HepG2 (cell line): Measurements from ENCODE around the gene CDC123. TPM values are rescaled to one million over a fixed set of nuclear protein-coding genes. Genes with fewer than 3 reads are reported as not detected.

Experiments
- ATAC-seq: fragments of 200-7000 bp; cut with Tn5 transposase; 3 replicates; pipeline ENCODE4 v1.9.1; 2020; ENCODE audit warnings: mild to moderate bottlenecking, moderate library complexity
- BruUV-seq: library from RNA; stranded (reverse); fragments of 400-500 nt; replicated peaks from 2 replicates; lab custom pipeline; 2021; lab: Mats Ljungman, UMichigan
- CTCF ChIA-PET: fragments of 300-600 bp; formaldehyde crosslinking; extraction: SDS; loops from one replicate; lab custom pipeline; 2021; ENCODE audit warnings: low total read pairs, inconsistent platforms, low intra/inter-chr PET ratio; lab: Yijun Ruan, JAX
- POLR2A ChIA-PET: fragments of 350-600 bp; sonication (Branson Sonifier 250); formaldehyde crosslinking; loops from one replicate; lab custom pipeline; 2020; ENCODE audit warnings: antibody characterized with exemption, inconsistent platforms; lab: Yijun Ruan, JAX
- DNase-seq: peaks from one replicate; pipeline ENCODE4 v3.0.0-alpha.2; 2015; ENCODE audit warnings: low spot score
- FAIRE-seq: peaks from 3 replicates; lab custom pipeline; 2011; peaks lifted over from hg19 to GRCh38; lab: Jason Lieb, UNC
- H2AFZ ChIP-seq: one replicate; pipeline ENCODE4 v1.6.1; 2011; ENCODE audit warnings: low read length, inconsistent platforms
- H3K27ac ChIP-seq: fragments of 300-600 bp; 3 replicates; pipeline ENCODE4 v1.8.0; 2011; ENCODE audit warnings: mixed run types, mild to moderate bottlenecking, mixed read lengths, low read length, inconsistent platforms; ENCODE audit not compliant: insufficient read depth; ENCODE audit errors: extremely low read length
- H3K27me3 ChIP-seq, 2 experiments: fragments of 200-600 bp in 1 of 2; 2 replicates in 1 of 2; 3 replicates in 1 of 2; pipeline versions ENCODE4 v1.6.0 to v1.8.0; 2011; ENCODE audit warnings: low read length in 2 of 2, mild to moderate bottlenecking in 2 of 2, moderate library complexity in 2 of 2, inconsistent platforms in 1 of 2; ENCODE audit not compliant: insufficient read depth in 2 of 2, control insufficient read depth in 1 of 2
- H3K36me3 ChIP-seq, 2 experiments: fragments of 200-600 bp in 1 of 2; replicated peaks in 1 of 2; 2 replicates in 1 of 2; 3 replicates in 1 of 2; pipeline versions ENCODE4 v1.5.1 to v1.8.0; 2011; ENCODE audit warnings: low read length in 2 of 2, inconsistent platforms in 1 of 2; ENCODE audit not compliant: insufficient read depth in 2 of 2, control insufficient read depth in 1 of 2
- H3K4me1 ChIP-seq: 2 replicates; pipeline ENCODE4 v1.5.1; 2012; ENCODE audit warnings: low read length, inconsistent platforms; ENCODE audit not compliant: insufficient read depth
- H3K4me2 ChIP-seq: 2 replicates; pipeline ENCODE4 v1.6.0; 2011; ENCODE audit warnings: low read depth, low read length, inconsistent platforms
- H3K4me3 ChIP-seq, 3 experiments: fragments of 200-600 bp in 1 of 3; sonication (generic), shearing (Covaris generic) in 1 of 3; replicated peaks in 1 of 3; 2 replicates each; pipeline ENCODE4 v1.5.1; 2011 to 2016; ENCODE audit warnings: low read length in 3 of 3, inconsistent platforms in 2 of 3, low read depth in 2 of 3, mild to moderate bottlenecking in 2 of 3, control low read depth in 1 of 3, mixed read lengths in 1 of 3; ENCODE audit not compliant: insufficient read depth in 1 of 3
- H3K79me2 ChIP-seq: one replicate; pipeline ENCODE4 v1.6.1; 2011; ENCODE audit warnings: low read length, inconsistent platforms; ENCODE audit not compliant: insufficient read depth
- H3K9ac ChIP-seq: 2 replicates; pipeline ENCODE4 v1.6.0; 2011; ENCODE audit warnings: mild to moderate bottlenecking, low read depth, low read length, inconsistent platforms; ENCODE audit not compliant: insufficient read depth
- H3K9me3 ChIP-seq: 2 replicates; pipeline ENCODE4 v1.5.1; 2012; ENCODE audit warnings: mild to moderate bottlenecking, low read length
- H4K20me1 ChIP-seq: 2 replicates; pipeline ENCODE4 v1.6.0; 2011; ENCODE audit warnings: inconsistent platforms, mild to moderate bottlenecking, low read length, moderate library complexity; ENCODE audit not compliant: insufficient read depth
- CHD2 ChIP-seq: IDR thresholded peaks from 2 replicates; pipeline ENCODE4 v1.6.1; 2011; ENCODE audit warnings: low read depth, low read length, improper control_type of control experiment
- DPF2 ChIP-seq: sonication (generic); formaldehyde crosslinking; IDR thresholded peaks from 2 replicates; pipeline ENCODE4 v1.4.0; 2020; ENCODE audit warnings: mild to moderate bottlenecking, low read depth, missing genetic modification reagents, borderline replicate concordance
- GZF1 ChIP-seq: sonication (generic); formaldehyde crosslinking; IDR thresholded peaks from 2 replicates; pipeline ENCODE4 v1.5.1; 2020; ENCODE audit warnings: mild to moderate bottlenecking, missing genetic modification reagents
- MLLT10 ChIP-seq: sonication (generic); formaldehyde crosslinking; IDR thresholded peaks from 2 replicates; pipeline ENCODE4 v1.4.0; 2020; ENCODE audit warnings: missing genetic modification reagents
- POLR2A ChIP-seq, 2 experiments: IDR thresholded peaks; 2 replicates each; pipeline ENCODE4 v1.6.1; 2011; ENCODE audit warnings: low read depth in 2 of 2, low read length in 2 of 2, mild to moderate bottlenecking in 1 of 2, moderate library complexity in 1 of 2; ENCODE audit not compliant: insufficient read depth in 1 of 2
- PPARG ChIP-seq: conservative IDR thresholded peaks from 2 replicates; pipeline ENCODE4 v1.6.1; 2016; ENCODE audit warnings: missing biosample characterization, missing genetic modification reagents
- PRMT3 ChIP-seq: sonication (generic); formaldehyde crosslinking; IDR thresholded peaks from 2 replicates; pipeline ENCODE4 v1.8.1; 2022; ENCODE audit warnings: low read depth, mild to moderate bottlenecking, moderate library complexity, missing genetic modification reagents, borderline replicate concordance
- RAD51 ChIP-seq: fragments of 450-650 bp; IDR thresholded peaks from 2 replicates; pipeline ENCODE4 v1.6.1; 2016; ENCODE audit warnings: borderline replicate concordance
- RCOR2 ChIP-seq: IDR thresholded peaks from 2 replicates; pipeline ENCODE4 v1.6.1; 2016; ENCODE audit warnings: missing biosample characterization, missing genetic modification reagents
- RXRB ChIP-seq: IDR thresholded peaks from 2 replicates; pipeline ENCODE4 v1.6.1; 2016; ENCODE audit warnings: borderline replicate concordance, missing genetic modification reagents, missing compliant biosample characterization
- TARDBP ChIP-seq: sonication (generic); formaldehyde crosslinking; IDR thresholded peaks from 2 replicates; pipeline ENCODE4 v1.8.0; 2022; ENCODE audit warnings: mild to moderate bottlenecking, missing genetic modification reagents
- ZKSCAN8 ChIP-seq: IDR thresholded peaks from 2 replicates; pipeline ENCODE4 v1.6.1; 2016; ENCODE audit warnings: borderline replicate concordance, missing genetic modification reagents, missing compliant biosample characterization
- ZMAT3 ChIP-seq: sonication (generic); formaldehyde crosslinking; conservative IDR thresholded peaks from 2 replicates; pipeline ENCODE4 v1.7.0; 2021; ENCODE audit warnings: missing genetic modification reagents
- ZNF256 ChIP-seq: sonication (generic); formaldehyde crosslinking; conservative IDR thresholded peaks from 2 replicates; pipeline ENCODE4 v1.4.0; 2020; ENCODE audit warnings: missing genetic modification reagents
- ZNF501 ChIP-seq: sonication (generic); formaldehyde crosslinking; IDR thresholded peaks from 2 replicates; pipeline ENCODE4 v1.5.1; 2020; ENCODE audit warnings: mild to moderate bottlenecking, moderate library complexity, missing genetic modification reagents
- ZNF83 ChIP-seq: sonication (generic); formaldehyde crosslinking; IDR thresholded peaks from 2 replicates; pipeline ENCODE4 v1.4.0; 2020; ENCODE audit warnings: missing genetic modification reagents, mild to moderate bottlenecking, borderline replicate concordance
- WGBS: methylation state at CpG from one replicate; pipeline ENCODE4 v1.1.6; 2017; ENCODE audit warnings: low lambda C conversion rate; 5-methylcytosine and 5-hydroxymethylcytosine counted together
- in situ Hi-C: cut with HindIII; loops from 2 replicates; pipeline ENCODE4 v1.10.0; 2017; ENCODE audit warnings: low pct_unique_long_range_greater_than_20kb; ENCODE audit not compliant: extremely low pct_ligation_motif_present
- intact Hi-C: fragments of 100-400 bp; cut with micrococcal nuclease; formaldehyde crosslinking; loops from one replicate; pipeline ENCODE4 v1.10.0; 2022; ENCODE audit not compliant: unreplicated experiment
- polyA plus RNA-seq, 8 experiments: library from polyadenylated mRNA; depleted of rRNA in 3 of 8; stranded (reverse) in 7 of 8; unstranded in 1 of 8; fragments of >200 nt; fragmentation: Illumina TruSeq in 4 of 8; extraction: Trizol in 4 of 8; gene quantifications; 2 replicates each; pipeline versions ENCODE4 v1.2.1 to v1.2.3, GENCODE V29; 2011 to 2016; ENCODE audit warnings: low read depth in 4 of 8, missing spikeins in 1 of 8, mixed read lengths in 1 of 8; ENCODE audit not compliant: insufficient read depth in 1 of 8
- total RNA-seq, 5 experiments: library from RNA; depleted of rRNA; stranded (reverse); fragments of >200 nt; fragmentation: Illumina TruSeq; extraction: Trizol; gene quantifications; 2 replicates each; pipeline ENCODE4 v1.2.3, GENCODE V29; 2016; ENCODE audit warnings: low read depth in 1 of 5
- TF ChIP-seq, protein P1 (sequence below): sonication (generic); formaldehyde crosslinking; IDR thresholded peaks from 2 replicates; pipeline ENCODE4 v1.8.0; 2022; ENCODE audit warnings: mild to moderate bottlenecking, missing genetic modification reagents, moderate library complexity
- TF ChIP-seq, protein P2 (sequence below): sonication (generic); IDR thresholded peaks from 2 replicates; pipeline ENCODE4 v1.6.1; 2016; ENCODE audit warnings: low read depth, borderline replicate concordance
- TF ChIP-seq, protein P3 (sequence below): IDR thresholded peaks from 2 replicates; pipeline ENCODE4 v1.6.1; 2016; ENCODE audit warnings: missing compliant biosample characterization, missing genetic modification reagents, borderline replicate concordance
- TF ChIP-seq, protein P4 (sequence below): sonication (generic); formaldehyde crosslinking; IDR thresholded peaks from 2 replicates; pipeline ENCODE4 v1.4.0; 2020; ENCODE audit warnings: missing genetic modification reagents
- TF ChIP-seq, protein P5 (sequence below): sonication (generic); formaldehyde crosslinking; IDR thresholded peaks from 2 replicates; pipeline ENCODE4 v1.9.0; 2021; ENCODE audit warnings: missing genetic modification reagents, borderline replicate concordance

Gene CDC123
- total and polyA plus RNA-seq, 2 of the 13 experiments (the other 11 are each of a cell fraction or from before 2014, with no cell fraction given), result 63.3 to 153 TPM

DNA sequence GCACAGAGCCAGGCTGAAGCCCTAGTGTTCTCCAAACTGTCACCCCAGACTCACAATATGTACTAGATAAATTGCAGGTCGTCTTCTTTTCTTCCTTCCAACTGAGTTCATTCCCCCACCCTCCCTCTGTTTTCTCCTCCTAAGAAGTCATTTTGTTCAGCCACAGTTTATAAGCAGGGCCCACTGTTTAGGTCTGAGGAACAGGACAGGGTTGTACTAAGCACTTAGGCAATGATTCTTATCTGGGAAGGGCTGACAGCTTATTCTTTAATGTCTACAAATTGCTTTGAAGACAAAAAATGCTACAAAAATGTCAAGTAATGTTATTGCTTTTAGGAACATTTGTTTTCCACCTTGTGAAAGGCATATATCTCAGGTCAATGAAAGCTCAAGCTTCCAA, 59.1 kb downstream of the CDC123 start (continued):
- TF ChIP-seq PRMT3 (CRISPR knock-in tag), result no peak
- no peak for TF ChIP-seq RXRB (CRISPR knock-in tag)
- no peak for TF ChIP-seq DPF2 (CRISPR knock-in tag)
- TF ChIP-seq POLR2A (IDR thresholded peaks at IDR 0.05; ENCODE audit: insufficient read depth in 1 of 2, low read depth in 2 of 2, low read length in 2 of 2), result no peak
- TF ChIP-seq ZMAT3 (CRISPR knock-in tag), result no peak
- TF ChIP-seq, protein P1, sequence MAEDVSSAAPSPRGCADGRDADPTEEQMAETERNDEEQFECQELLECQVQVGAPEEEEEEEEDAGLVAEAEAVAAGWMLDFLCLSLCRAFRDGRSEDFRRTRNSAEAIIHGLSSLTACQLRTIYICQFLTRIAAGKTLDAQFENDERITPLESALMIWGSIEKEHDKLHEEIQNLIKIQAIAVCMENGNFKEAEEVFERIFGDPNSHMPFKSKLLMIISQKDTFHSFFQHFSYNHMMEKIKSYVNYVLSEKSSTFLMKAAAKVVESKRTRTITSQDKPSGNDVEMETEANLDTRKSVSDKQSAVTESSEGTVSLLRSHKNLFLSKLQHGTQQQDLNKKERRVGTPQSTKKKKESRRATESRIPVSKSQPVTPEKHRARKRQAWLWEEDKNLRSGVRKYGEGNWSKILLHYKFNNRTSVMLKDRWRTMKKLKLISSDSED (CRISPR knock-in tag), result no peak
- TF ChIP-seq TARDBP, result no peak
- TF ChIP-seq ZKSCAN8 (CRISPR knock-in tag), result no peak
- TF ChIP-seq, protein P2, sequence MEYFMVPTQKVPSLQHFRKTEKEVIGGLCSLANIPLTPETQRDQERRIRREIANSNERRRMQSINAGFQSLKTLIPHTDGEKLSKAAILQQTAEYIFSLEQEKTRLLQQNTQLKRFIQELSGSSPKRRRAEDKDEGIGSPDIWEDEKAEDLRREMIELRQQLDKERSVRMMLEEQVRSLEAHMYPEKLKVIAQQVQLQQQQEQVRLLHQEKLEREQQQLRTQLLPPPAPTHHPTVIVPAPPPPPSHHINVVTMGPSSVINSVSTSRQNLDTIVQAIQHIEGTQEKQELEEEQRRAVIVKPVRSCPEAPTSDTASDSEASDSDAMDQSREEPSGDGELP, result no peak
- TF ChIP-seq ZNF256 (CRISPR knock-in tag), result no peak
- TF ChIP-seq RCOR2 (CRISPR knock-in tag), result no peak
- TF ChIP-seq PPARG, result no peak
- no peak for TF ChIP-seq MLLT10

DNA sequence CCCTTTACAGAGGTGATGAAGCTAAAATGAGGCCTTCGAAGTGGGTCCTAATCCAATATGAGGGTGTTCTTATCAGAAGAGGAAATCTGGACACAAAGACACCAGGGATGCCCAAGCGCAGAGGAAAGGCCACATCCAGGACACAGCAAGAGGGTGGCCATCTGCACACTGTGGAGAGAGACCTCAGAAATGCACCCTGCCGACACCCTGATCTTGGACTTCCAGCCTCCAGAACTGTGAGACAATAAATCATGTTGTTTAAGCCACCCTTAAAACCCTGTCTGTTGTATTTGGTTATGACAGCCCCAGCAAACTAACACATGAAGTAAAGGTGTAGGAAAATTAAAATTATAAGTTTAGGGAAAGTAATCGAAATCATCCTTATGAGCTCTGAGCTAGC, 64.0 kb downstream of the CDC123 start:
- in situ Hi-C loops, result loop anchor here (10.0 kb wide), 1 partner anchor 395 kb away; no protein-coding TSS in a partner anchor
- Histone ChIP-seq H3K9me3 (no peaks in the 10 kb centered on the region), H3K4me3 (no peak overlapping the region), H3K36me3 (no peaks in the 10 kb centered on the region), H4K20me1 (no peaks in the 10 kb centered on the region), H3K27ac (no peak overlapping the region), H3K4me2 (no peak overlapping the region), H2AFZ (no peak overlapping the region), H3K27me3 (no peaks in the 10 kb centered on the region), H3K79me2 (no peaks in the 10 kb centered on the region), H3K9ac (no peak overlapping the region), H3K4me1 (peaks cover 22% of the 10 kb centered on the region)
- POLR2A ChIA-PET, result no interaction called here
- CTCF ChIA-PET, result no interaction called here
- no TSS peak for BruUV-seq
- 95% methylated on average over 4 of the region's 4 CpGs for WGBS
- FAIRE-seq (no peak), DNase-seq (no peak), ATAC-seq (no peak)
- intact Hi-C loops, result no loop called here
- TF ChIP-seq, protein P3, sequence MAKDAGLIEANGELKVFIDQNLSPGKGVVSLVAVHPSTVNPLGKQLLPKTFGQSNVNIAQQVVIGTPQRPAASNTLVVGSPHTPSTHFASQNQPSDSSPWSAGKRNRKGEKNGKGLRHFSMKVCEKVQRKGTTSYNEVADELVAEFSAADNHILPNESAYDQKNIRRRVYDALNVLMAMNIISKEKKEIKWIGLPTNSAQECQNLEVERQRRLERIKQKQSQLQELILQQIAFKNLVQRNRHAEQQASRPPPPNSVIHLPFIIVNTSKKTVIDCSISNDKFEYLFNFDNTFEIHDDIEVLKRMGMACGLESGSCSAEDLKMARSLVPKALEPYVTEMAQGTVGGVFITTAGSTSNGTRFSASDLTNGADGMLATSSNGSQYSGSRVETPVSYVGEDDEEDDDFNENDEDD, result no peak
- TF ChIP-seq RAD51 (no peak), ZNF501 (no peak), CHD2 (no peak), GZF1 (CRISPR knock-in tag) (no peak), ZNF83 (CRISPR knock-in tag) (no peak)
- TF ChIP-seq, protein P4, sequence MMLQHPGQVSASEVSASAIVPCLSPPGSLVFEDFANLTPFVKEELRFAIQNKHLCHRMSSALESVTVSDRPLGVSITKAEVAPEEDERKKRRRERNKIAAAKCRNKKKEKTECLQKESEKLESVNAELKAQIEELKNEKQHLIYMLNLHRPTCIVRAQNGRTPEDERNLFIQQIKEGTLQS (CRISPR knock-in tag), result no peak
- TF ChIP-seq, protein P5, sequence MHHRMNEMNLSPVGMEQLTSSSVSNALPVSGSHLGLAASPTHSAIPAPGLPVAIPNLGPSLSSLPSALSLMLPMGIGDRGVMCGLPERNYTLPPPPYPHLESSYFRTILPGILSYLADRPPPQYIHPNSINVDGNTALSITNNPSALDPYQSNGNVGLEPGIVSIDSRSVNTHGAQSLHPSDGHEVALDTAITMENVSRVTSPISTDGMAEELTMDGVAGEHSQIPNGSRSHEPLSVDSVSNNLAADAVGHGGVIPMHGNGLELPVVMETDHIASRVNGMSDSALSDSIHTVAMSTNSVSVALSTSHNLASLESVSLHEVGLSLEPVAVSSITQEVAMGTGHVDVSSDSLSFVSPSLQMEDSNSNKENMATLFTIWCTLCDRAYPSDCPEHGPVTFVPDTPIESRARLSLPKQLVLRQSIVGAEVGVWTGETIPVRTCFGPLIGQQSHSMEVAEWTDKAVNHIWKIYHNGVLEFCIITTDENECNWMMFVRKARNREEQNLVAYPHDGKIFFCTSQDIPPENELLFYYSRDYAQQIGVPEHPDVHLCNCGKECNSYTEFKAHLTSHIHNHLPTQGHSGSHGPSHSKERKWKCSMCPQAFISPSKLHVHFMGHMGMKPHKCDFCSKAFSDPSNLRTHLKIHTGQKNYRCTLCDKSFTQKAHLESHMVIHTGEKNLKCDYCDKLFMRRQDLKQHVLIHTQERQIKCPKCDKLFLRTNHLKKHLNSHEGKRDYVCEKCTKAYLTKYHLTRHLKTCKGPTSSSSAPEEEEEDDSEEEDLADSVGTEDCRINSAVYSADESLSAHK (CRISPR knock-in tag), result no peak
